ENCODE data around the gene KPNA6.
"Not testable (repeated sequence)": the region's sequence is repeated elsewhere in the genome, so short reads cannot be mapped to it uniquely, and the experiment has no call there.

Gene KPNA6

DNA sequence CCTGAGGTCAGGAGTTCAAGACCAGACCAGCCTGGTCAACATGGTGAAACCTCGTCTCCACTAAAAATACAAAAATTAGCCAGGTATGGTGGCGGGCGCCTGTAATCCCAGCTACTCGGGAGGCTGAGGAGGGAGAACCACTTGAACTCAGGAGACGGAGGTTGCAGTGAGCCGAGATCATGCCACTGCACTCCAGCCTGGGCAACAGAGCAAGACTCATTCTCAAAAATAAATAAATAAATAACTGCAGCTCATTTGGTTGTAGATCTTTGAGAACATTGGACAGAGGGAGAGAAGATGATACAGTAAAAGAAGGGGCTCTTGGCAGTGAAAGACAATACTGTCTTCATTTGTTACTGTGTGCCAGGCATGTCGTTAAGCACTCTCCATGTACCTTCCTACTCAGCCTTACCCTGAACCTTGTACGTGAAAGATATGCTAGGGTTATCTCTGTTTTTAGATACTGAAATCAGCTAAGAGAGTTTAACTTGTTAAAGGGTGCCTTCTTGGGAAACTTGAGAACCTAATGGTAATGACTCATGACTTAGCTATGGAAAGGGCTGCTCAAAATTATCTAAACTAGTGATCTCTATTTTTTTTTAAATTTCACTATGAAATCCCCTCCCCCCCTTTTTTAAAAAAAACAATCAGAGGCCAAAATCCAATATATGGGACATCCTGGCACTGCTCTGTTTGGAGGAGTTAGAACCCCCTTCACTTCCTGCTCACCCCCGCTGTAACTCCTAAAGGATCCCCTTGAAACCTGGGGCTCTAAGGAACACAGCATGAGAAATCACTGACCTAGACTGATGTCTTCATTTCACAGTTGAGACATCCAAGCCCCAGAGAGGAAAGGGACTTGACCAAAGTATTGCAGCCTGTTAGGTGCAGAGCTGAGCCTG, 6.8 kb upstream of the KPNA6 start:
- DNase-seq (ENCODE audit: low read depth, low spot score): no peak

DNA sequence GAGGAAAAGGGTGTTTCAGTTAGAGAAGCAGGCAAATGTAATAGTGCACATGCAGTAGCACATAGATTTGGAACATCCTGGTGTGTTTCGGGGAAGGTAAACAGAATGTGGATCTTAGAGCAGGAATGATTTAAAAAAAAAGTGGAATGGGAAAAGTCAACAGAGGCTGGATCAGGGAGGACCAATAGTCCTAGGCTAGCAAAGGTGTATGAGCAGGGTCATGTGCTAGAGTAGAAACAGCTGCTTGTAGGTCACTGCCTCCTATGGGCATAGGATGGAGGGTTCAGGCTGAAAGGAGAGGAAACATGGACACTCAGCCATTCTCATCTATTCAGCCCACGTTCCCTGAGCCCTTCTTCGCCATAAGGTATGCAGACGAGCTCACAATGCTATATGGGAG, 3.7 kb upstream of the KPNA6 start:
- no peak for DNase-seq (ENCODE audit: low read depth, low spot score)

DNA sequence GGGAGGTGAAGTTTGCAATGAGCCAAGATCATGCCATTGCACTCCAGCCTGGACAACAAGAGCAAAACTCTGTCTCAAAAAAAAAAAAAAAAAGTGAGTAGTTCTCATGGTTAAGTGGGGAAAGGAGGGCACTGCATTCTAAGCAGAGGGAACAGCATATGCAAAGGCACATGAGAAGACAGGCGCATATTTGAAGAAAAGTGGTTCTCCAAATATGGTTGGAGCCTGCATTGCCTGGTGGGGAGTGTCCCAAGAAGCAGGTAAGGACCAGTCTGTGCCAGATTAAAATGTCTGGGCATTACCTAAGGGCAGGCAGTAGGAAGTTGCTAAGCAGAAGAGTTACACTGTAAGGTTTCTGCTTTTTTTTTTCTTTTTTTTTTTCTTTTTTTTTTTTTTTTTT, 2.5 kb upstream of the KPNA6 start:
- DNase-seq (ENCODE audit: low read depth, low spot score): no peak

DNA sequence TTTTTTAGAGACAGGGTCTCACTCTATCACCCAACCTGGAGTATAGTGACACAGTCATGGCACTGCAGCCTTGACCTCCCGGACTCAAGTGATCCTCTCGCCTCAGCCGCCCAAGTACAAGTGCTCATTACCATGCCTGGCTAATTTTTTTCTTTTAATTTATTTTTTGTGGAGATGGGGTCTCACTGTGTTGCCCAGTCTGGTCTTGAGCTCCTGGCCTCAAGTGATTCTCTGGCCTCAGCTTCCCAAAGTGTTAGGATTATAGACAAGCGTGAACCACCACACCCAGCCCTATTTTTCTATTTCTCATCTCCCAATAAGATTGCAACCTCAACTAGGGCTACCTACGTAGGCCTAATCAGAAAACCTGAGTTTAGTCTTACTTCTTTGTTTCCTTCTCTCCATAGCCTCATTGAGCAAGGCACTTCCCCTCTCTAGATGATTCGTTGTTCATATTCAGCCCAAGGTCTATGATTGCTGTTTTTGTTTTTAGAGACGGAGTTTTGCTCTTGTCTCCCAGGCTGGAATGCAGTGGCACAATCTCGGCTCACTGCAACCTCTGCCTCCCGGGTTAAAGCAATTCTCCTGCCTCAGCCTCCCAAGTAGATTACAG, 1.1 kb upstream of the KPNA6 start:
- no peak for DNase-seq (ENCODE audit: low read depth, low spot score)

DNA sequence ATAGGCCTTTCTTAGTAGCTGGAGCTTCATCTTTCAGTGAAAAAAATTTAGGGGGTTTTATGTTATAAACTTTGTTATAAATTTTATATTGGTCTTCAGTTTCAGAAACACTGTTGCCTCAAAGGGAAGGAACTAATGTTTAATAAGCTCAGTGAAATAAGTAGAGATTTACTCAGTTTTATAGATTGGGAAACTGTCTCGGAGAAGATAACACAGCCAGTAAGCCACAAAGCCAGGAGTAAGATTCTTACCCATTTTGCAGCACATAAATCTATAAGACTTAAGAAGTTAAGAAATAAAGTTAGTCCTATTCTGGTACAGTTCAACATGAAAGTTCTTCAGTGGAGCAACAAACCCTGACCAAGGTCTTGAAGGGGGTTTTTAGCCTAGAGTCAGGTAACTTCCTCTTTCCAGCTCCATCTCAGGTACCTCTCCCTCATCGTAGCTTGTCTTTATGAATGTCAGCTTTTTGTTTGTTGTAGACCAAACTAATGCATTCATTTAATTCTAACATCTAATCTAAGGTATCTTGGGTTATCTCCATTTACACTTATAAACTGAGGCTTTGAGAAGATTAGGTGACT, 3.3 kb downstream of the KPNA6 start:
- DNase-seq (ENCODE audit: low read depth, low spot score): no peak

DNA sequence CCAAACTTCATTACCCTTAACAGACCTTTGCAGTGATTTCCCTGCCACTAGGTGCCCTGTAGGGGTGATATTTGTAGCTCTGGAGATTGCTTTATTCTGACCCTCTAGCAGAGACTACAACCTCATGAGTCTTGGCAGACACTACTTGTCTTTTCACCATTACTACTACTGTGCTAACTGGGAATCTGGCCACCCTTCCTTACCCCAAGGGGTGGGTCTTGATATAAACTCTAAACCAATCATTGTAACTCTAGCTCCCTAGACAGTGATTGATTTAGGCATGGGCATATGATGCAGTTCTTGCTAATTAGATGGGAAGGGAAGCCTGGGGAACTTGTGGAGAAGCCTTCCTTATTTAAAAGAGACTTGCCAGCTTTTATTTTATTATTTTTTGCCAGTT, 3.9 kb downstream of the KPNA6 start:
- no peak for DNase-seq (ENCODE audit: low read depth, low spot score)

DNA sequence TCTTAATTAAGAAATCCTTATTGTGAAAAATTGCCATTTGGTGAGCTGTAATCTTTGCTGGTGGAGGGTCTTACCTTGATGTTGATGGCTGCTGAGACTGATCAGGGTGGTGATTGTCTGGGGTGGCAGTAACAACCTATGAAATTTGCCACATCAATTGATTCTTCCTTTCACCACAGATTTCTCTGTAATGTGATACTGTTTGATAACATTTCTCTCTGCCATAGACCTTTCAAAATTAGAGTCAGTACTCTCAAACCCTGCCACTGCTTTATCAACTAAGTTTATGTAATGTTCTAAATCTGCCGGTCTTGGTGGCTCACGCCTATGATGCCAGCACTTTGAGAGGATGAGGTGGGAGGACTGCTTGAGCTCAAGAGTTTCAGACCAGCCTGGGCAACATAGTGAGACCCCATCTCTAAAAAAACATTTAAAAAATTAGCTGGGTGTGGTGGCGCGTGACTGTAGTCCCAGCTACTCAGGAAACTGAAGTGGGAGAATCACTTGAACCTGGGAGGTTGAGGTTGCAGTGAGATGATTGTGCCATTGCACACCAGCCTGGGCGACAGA, 5.0 kb downstream of the KPNA6 start:
- DNase-seq (ENCODE audit: low read depth, low spot score): no peak

DNA sequence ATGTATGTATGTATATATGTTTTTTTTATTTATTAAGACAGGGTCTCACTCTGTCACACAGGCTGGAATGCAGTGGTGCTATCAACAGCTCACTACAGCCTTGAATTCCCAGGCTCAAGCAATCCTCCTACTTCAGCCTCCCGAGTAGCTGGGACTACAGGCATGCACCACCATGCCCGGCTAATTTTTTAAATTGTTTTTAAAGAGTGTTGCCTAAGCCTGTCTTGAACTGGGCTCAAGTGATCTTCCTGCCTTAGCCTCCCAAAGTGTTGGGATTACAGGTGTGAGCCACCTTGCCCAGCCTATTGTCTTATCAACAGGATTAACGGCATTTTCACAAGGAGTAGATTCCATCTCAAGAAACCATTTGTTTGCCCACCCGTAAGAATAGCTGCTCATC, 5.6 kb downstream of the KPNA6 start:
- not testable (repeated sequence) for DNase-seq (ENCODE audit: low read depth, low spot score)

DNA sequence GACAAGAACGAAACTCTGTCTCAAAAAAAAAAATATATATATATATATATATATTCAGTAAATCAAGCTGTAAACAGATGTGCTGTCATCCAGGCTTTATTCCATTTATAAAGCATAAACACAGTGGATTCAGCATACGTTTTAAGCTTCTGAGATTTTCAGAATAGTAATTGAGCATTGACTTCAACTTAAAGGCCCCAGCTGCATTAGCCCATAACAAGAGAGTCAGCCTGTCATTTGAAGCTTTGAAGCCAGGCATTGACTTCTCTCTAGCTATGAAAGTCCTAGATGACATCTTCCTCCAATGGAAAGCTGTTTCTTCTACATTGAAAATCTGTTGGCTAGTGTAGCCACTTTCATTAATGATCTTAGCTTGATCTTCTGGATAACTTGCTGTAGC, 6.6 kb downstream of the KPNA6 start:
- no peak for DNase-seq (ENCODE audit: low read depth, low spot score)

DNA sequence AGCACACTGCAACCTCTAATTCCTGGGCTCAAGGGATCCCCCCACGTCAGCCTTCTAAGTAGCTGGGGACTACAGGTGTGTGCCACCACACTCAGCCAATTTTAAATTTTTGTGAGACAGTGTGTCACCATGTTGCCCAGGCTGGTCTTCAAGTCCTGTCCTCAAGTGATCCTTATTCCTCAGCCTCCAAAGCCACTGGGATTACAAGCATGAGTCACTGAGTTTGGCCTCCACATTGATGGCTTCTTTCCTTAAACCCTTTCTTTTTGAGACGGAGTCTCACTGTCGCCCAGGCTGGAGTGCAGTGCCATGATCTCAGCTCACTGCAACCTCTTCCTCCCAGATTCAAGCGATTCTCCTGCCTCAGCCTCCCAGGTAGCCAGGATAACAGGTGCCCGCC, 7.6 kb downstream of the KPNA6 start:
- no peak for DNase-seq (ENCODE audit: low read depth, low spot score)

DNA sequence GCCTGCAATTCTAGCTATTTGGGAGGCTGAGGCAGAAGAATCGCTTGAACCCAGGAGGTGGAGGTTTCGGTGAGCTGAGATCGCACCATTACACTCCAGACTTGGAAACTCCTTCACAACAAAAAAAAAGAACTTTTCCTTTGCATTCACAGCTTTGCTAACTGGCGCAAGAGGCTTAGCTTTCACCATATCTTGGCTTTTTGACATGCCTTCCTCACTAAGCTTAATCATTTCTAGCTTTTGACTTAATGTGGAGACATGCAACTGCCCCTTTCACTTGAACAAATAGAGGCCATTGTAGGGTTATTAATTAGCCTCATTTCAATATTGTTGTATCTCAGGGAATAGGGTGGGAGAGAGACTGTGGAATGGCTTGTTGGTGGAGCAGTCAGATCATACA, 8.7 kb downstream of the KPNA6 start:
- DNase-seq (ENCODE audit: low read depth, low spot score): no peak

DNA sequence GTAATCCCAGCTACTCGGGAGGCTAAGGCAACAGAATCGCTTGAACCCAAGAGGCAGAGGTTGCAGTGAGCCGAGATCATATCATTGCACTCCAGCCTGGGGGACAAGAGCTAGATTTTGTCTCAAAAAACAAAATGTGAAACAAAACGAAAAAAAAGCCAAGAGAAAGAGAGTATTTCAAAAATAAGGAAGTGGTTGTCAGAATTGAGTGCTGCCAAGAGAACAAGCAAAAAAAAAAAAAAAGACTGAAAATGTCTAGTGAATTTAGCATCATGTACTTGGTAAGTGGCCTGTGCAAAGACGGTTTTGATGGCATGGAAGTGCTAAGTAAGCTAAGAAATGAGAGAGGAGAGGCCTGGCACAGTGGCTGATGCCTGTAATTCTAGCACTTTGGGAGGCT, 14.3 kb downstream of the KPNA6 start:
- DNase-seq (ENCODE audit: low read depth, low spot score): no peak

DNA sequence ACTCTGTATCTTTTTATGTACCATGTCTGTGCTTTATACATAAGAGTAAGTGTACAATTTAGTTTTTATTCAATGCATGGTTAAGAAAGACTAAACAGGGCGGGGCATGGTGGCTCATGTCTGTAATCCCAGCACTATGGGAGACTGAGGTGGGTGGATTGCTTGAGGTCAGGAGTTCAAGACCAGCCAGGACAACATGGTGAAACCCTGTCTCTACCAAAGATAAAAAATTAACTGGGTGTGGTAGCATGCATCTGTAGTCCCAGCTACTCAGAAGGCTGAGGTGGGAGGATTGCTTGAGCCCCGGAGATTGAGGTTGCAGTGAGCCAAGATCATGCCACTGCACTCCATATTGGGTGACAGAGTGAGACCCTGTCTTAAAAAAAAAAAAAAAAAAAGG, 15.5 kb downstream of the KPNA6 start:
- not testable (repeated sequence) for DNase-seq (ENCODE audit: low read depth, low spot score)

DNA sequence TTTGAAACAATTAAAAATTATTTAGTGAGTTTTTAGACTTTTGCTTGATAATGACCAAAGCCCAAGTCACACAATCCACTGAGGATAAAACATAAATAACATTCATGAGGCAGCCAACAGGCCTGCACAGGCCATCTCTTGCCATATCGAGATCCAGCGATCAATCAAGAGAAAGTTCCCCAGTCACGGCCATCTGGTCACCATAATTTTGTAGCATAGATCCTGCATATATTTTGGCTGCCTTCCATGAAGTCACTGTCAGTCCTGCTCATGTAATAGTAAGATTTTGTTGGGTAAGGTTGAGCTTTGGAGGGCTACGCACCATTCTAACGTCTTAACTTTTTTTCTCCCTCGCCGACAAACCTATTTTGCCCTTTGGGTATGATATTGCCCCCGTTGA, 17.5 kb downstream of the KPNA6 start:
- no peak for DNase-seq (ENCODE audit: low read depth, low spot score)

DNA sequence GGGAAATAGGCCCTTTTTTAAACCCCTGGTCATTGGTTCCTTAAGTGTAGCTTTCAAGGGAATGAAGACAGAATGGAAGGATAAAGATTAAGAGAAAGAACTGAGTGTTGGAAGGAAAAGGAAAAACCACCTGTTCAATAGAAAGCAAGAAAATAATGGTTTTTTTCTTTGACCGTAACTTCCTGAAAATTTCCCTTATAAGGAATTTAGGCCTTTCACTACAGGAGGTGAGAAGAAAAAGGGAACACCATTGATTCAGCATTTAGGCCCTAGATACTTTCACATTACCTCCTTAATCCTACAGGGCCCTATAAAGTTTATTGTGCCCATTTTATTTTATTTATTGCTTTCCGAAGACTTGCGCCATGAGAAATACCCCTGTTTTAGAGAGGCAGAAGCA, 18.9 kb downstream of the KPNA6 start:
- DNase-seq (ENCODE audit: low read depth, low spot score): no peak

DNA sequence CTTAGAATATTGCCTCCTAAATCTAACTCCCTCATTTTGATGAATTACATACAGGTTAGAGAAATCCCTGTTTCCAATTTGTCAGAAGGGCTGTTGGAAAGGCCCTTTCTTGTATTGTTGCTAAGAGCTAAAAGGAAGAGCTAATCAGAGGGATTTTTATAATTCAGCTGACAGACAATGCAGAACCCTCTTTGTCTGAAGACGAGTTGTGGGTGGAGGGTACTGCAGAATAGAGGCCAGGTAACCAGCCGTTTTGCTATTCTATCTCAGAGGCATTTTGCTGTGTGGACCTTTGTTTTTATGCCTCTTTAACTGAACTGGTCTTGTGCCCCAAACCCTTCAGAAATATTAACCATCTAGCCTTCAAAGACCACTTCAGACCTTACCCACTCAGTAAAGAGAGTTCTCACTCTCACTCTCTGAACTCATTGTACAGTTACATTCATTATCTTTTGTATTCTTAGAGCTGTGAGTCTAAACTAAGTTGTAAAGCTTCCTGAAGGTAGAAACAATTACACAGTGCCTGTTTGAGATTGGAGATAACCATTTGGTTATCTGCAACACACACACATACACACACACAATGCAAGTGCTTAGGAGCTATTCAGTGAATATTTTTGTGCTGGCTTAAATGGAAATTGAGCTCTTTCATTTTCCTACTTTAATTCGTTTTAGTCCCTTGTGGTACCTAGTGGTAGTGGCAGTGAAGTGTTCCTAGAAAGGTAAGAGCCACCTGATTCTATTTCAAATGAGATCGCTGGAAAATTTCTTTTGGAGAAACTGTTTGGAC, 19.7 kb downstream of the KPNA6 start:
- DNase-seq (ENCODE audit: low read depth, low spot score): no peak

DNA sequence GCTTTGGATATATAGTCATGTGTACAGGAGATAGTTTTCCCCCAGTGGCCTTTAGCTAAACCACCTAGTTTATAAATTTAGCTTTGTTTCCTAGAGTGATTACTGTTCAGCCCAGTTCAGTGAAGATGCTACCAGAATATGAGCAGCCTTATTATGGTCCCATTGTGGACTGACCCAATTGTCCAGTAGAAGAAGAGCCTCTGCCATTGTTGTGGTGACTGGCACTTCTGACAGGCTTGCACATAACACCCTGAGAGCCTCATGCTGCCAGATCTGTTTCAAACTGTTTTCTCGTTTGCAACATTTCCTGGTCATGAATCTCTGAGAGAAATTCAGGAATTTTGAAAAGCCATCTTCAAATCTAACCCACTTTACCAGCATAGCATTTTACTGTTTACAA, 20.6 kb downstream of the KPNA6 start:
- no peak for DNase-seq (ENCODE audit: low read depth, low spot score)

DNA sequence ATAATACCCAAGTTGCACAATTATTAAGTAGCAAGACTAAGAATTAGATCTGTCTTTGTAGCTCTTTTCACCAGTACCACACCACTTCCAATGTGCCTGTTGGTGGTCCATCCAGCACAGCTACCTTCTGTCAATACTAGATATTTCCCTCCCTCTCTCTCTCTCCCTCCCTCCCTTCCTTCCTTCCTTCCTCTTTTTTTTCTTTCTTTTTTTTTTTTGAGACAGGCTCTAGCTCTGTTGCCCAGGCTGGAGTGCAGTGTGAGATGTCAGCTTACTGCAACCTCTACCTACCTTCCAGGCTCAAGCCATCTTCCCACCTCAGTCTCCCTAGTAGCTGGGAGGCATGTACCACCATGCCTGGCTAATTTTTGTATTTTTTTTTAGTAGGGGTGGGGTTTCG, 21.1 kb downstream of the KPNA6 start:
- DNase-seq (ENCODE audit: low read depth, low spot score): no peak

DNA sequence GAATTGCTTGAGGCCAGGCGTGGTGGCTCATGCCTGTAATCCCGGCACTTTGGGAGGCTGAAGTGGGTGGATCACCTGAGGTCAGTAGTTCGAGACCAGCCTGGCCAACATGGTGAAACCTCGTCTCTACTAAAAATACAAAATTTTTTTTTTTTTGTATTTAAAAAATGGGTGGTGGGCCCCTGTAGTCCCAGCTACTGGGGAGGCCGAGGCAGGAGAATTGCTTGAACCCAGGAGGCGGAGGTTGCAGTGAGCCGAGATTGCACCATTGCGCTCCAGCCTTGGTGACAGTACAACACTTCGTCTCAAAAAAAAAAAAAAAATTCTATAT, 26.1 kb downstream of the KPNA6 start:
- DNase-seq (ENCODE audit: low read depth, low spot score): not testable (repeated sequence)

DNA sequence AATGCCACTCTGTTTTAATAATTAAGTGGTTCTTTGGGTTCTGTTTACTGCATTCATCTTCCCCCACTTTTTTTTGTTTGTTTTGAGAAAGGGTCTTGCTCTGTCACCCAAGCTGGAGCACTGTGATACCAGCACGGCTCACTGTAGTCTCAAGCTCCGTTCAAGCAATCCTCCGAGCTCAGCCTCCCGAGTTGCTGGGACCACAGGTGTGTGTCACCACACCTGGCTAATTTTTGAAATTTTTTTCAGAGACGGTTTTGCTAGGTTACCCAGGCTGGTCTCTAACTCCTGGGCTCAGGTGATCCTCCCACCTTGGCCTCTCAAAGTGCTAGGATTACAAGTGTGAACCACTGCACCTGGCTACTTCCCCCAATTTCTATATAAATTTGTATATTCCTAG, 29.3 kb downstream of the KPNA6 start:
- no peak for DNase-seq (ENCODE audit: low read depth, low spot score)

DNA sequence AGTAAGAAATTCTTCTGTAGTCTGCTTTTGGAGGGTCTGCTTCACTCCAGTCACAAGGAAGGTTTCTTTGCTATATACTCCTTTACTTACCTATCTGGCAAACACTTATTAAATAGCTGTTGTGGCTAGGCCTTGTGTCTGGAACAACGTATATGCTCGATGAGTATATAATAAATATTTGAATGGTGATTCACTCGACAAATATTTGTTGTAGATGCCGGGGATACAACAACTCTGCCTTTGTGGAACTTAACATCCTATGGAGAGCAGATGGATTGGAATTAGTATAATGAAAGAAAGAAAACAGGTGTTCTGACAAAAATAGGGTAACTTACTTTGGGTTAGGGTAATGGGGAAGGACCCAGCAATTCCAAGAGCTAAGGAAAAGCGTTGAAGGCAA, 31.1 kb downstream of the KPNA6 start:
- no peak for DNase-seq (ENCODE audit: low read depth, low spot score)

Data from brain pericyte (primary cell).